CD4-positive, alpha-beta T cell treated with Interleukin-10 for 1 hour (primary cell): ENCODE measurements around the gene HOXD3.

Experiments
- DNase-seq: peaks from one replicate; pipeline ENCODE4 v3.0.0-alpha.2; 2020

The HOXD3 gene

DNA sequence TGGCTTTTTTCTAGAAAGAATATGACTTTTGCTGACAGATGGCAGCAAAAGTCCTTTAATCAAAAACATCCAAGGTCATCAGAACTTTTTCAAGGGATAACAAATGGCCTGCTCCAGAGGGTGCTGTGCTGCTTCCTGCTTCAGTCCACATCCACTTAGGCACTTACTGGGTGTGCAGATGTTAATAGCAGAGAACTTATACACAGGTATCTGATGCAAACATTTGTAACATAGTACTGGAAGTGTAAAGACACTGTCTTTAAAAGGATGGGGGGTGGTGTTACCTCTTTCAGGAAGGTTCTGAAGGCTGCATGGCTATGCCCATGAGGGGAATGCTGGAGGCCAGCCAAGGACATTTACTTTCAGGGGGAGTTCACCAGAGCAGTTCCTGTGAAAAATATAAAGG, 22.1 kb upstream of the HOXD3 start:
- no peak for DNase-seq

DNA sequence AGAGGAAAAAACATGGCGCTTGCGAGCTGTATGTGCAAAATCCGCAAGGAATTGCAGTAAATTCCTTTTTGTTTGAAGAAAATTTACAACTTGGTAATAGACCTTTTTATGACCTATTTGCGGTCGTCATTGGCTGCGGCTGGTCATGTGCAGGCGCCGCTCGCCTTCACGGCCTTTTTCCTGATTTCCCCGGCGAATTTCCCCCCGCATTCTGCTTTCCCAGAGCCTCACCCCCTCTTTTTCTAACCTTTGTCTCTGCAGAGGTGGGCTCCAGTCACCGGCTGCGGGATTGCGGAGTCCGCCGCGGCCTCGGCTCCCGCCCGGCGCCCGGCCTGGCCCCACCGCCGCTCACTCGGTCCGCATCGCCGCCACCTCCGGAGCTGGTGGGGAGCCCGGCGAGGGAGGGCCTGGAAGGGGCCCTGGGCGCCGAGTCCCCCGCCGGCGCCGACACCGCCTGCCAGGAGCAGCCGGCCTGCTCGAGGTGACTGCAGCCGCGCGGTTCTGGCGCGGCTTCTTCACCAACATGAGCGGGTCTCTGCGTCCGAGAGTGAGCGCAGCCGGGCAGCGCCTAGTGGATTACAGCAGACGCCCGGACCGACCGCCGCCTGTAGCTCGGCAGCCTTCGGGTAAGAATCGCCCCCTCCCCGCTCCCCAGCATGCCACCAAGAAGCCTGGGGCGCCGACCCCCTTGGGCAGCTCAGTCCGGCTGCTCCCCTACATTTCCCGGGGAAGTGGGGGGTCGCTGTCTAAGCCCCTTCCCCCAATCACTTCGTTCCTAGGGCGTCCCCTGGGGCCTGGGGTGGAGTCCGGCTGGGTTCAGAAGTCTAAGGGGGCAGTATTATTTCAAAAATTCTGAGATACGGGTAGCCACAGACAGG, 20.5 kb upstream of the HOXD3 start:
- no peak for DNase-seq

DNA sequence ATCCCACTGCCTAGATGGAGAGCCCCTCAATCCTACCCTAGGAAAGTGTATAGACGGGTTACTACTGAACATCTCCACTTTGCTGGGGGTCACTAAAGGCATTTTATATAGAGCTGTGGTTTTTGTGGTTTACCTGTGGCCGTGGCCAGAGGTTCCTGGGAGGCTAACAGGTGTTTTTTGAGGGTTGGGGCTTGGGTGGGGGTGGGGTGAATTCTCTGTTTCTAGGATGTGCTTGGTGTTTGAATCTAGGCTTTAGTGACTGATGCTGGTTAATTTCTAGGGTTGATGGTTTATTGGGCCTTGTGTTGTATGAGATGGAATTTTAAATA, 19.9 kb upstream of the HOXD3 start:
- DNase-seq, result no peak

- DNase-seq, result no peak
These were observed 19.2 kb upstream of the HOXD3 start for GRCh38 chr2:176137906-176138305.

DNA sequence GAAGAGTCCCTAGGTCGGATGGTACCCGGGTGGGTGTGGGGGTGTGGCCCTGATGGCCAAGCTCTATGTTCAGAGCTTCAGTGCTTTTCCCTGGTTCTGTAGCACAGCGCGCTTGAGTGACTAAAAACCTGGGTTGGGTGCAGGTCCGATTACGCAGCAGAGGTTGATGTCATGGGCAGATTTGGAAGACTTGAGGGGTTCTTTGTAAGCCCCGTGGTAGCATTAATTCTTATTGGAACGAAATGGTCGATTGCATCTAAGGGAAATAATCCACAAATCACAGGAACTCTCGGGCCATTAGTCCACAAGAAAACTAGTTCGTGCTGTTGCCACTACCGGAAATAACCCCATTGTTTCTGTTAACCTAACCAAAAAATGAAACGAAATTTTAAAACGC, 18.6 kb upstream of the HOXD3 start:
- no peak for DNase-seq

GRCh38 chr2:176138923-176139660, 18.0 kb upstream of the HOXD3 start:
- DNase-seq, result no peak

DNA sequence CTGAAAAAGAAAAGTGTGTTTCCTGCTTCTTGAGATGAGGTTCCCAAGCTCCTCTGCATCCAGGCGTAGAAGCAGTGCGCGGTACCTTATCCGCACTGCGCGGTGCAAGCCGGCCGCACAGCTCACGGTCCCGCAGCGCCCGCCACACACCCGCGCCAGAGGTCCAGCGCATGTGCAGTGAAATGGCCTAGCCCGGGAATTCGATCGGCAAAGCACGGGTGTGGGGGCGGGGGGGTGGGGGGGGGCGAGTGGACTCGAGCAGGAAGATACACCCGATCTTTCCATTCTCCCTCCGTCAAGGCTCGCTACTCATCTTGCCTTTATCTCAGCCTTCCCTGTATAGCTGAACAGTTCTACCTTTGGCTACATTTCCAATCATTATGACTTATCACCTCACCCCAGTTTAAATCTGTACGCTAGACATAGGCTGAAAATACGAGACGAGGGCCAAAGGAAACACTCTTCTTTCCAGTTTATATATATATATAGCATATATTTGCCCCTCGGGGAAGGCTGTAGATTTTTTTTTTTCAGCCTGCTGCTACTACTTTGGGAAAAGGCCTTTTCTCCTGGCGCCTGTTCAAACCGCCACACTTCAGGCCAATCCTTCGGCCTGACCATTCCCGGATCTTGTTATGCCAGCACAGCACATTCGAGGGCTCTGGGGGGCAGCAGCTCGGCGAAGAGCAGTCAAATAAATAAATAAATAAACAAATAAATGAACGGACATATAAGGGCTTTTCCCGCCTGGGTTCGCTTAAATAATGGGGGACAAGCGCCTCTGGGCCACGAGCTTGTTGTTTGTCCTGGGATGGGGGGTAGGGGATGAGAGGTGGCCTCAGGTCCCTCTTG, 17.2 kb upstream of the HOXD3 start:
- DNase-seq, result no peak

DNA sequence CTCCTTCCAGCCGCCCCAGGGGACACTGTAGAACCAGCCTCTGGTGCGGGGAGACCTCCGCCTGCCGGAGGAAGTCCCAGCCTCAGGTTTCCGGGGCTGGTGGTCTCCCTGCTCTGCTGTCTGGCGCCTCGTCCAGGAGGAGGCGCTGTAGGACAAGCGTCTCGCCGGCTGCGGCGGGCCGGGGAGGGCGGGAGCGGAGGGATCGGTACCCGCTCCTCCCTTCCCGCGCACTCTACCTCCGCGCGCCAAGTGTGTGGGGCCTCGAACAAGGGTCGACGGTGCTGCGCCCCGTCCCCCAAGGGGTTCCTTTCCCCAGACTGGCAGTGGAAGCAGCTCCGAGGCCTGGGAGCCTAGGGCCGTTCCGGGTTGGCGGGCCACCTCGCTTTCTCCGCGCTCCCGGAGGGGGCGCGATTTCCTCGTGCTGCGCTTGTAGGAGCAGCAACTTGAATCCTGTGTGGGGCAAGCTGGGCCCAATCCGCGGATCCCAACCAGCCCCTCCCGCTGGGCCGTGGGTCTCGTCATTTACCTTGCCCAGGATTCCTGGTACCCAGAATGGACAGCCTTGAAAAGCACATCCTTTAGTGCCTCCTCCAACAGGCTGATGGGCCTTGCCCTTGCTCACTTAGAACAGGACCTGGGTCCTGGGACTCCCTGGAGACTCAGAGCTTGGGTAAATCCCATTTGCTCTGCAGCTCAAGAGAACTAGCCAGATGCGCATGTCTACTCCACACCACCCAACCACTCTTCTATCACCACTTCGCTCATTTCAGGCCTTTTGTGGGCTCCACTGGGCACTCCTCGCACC, 16.4 kb upstream of the HOXD3 start:
- peak; percentile 65 for DNase-seq

- DNase-seq, result no peak
These were observed 14.8 kb upstream of the HOXD3 start for GRCh38 chr2:176142281-176142680.

GRCh38 chr2:176145085-176145969, 11.8 kb upstream of the HOXD3 start:
- no peak for DNase-seq

DNA sequence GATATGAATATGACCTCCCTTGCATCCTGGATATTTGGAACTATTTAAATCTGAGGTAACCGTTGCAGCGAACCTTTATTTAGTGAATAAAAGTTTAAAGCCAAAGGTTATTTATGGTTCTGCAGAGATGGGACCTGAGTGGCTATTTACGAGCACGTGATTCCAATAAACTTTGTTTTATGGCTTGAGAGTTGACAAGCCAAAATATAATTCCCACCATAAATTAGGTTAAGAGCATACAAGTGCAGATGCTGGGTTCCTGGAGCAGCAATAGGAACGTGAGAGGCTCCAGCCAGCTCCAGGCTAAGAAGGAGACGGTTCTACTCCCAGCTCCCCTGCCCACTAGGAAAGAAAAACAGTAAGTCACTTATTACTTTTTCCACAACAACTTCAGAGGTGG, 11.0 kb upstream of the HOXD3 start:
- no peak for DNase-seq

- no peak for DNase-seq
These were observed 10.5 kb upstream of the HOXD3 start for GRCh38 chr2:176146645-176147044.

DNA sequence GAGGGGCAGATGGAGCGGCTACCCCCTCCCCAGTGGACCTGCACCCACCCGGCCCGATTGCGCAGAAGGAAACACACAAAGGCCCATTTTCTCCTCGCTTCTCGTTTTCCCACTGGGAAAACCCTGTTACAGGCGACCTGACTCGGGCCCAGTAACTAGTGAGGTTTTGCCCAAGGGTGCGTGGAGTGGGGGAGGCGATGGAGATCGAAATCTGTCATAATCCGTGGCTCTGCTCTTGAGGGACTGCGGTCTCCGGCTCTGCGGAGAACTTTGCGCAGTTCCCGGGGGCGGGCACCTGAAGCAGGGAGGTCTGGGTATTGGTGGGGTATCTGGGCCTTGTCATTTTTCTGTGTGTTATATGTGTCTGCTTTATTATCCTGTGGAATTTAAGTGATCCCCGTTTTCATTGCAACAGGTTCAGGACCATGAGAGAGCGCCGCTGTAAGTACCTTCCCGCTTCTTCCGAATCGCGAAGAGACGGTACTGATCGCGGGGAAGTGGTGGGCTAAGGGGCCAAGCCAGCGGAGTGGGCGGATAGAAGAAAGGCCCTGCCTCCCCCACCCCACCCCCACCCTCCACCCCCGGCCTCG, 9.8 kb upstream of the HOXD3 start:
- no peak for DNase-seq

GRCh38 chr2:176147800-176148496, 9.2 kb upstream of the HOXD3 start:
- no peak for DNase-seq

- no peak for DNase-seq
These were observed 8.2 kb upstream of the HOXD3 start for GRCh38 chr2:176148751-176149421.

GRCh38 chr2:176149481-176149938, 7.6 kb upstream of the HOXD3 start:
- DNase-seq, result no peak

DNA sequence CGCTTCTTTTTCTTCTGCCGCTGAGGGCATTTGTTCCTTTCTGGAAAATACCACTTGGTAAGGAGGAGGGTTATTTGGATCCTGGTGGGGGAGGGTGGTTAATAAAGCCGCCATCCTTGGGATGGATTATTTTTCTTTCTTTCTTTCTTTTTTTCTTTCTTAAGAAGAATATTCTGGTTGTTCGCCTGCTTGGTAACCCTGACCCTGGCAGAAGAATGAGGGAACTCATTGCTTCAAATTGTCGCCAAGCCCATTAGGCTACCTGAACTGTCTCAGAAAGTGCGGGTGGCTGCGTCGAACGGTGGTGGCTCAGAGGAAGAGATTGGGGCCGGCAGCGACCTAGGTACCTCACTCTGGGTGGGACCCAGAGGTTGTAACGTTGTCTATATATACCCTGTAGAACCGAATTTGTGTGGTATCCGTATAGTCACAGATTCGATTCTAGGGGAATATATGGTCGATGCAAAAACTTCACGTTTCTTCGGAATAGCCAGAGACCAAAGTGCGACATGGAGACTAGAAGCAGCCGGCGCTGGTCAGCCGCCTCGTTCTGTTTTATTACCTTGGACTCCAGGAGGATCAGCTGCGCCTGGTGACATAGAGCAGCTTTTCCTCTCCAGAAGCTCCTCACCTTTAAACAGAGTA, 7.0 kb upstream of the HOXD3 start:
- DNase-seq, result no peak

- DNase-seq, result no peak
These were observed 6.3 kb upstream of the HOXD3 start for GRCh38 chr2:176150584-176151441.
